ENCODE results near the gene IP6K2.

Gene IP6K2

GRCh38 chr3:48650723-48651122, 66.3 kb downstream of the IP6K2 start:
- no peak overlapping the region for H3K27ac ChIP-seq

GRCh38 chr3:48648188-48648850, 68.7 kb downstream of the IP6K2 start:
- TF ChIP-seq CTCF (conservative IDR thresholded peaks at IDR 0.05) (no peak), ZFX (IDR thresholded peaks at IDR 0.05) (no peak)

More at GRCh38 chr3:48650723-48651122, 66.3 kb downstream of the IP6K2 start:
- TF ChIP-seq CTCF (conservative IDR thresholded peaks at IDR 0.05) = no peak
- no peak for TF ChIP-seq ZFX (IDR thresholded peaks at IDR 0.05)

GRCh38 chr3:48647714-48648113, 69.3 kb downstream of the IP6K2 start:
- TF ChIP-seq ZFX (IDR thresholded peaks at IDR 0.05) (no peak), CTCF (conservative IDR thresholded peaks at IDR 0.05) (no peak)
- no peak overlapping the region for H3K27ac ChIP-seq

More at GRCh38 chr3:48648188-48648850, 68.7 kb downstream of the IP6K2 start:
- no peak overlapping the region for H3K27ac ChIP-seq

- no peak overlapping the region for H3K27ac ChIP-seq
- TF ChIP-seq ZFX (IDR thresholded peaks at IDR 0.05) = no peak
- TF ChIP-seq CTCF (conservative IDR thresholded peaks at IDR 0.05) = no peak
These were observed 71.9 kb downstream of the IP6K2 start for GRCh38 chr3:48644898-48645760.

- H3K27ac ChIP-seq = no peak overlapping the region
- TF ChIP-seq CTCF (conservative IDR thresholded peaks at IDR 0.05) (no peak), ZFX (IDR thresholded peaks at IDR 0.05) (no peak)
These were observed 74.4 kb downstream of the IP6K2 start for GRCh38 chr3:48642605-48643004.

GRCh38 chr3:48641396-48641795, 75.6 kb downstream of the IP6K2 start:
- no peak for TF ChIP-seq CTCF (conservative IDR thresholded peaks at IDR 0.05)
- H3K27ac ChIP-seq = no peak overlapping the region

GRCh38 chr3:48639944-48640606, 76.9 kb downstream of the IP6K2 start:
- no peak overlapping the region for H3K27ac ChIP-seq

More at GRCh38 chr3:48639944-48640606, 76.9 kb downstream of the IP6K2 start:
- no peak for TF ChIP-seq CTCF (conservative IDR thresholded peaks at IDR 0.05)

Measured in C4-2B (cell line).